ENCODE measurements around the gene MPHOSPH8.
"Not testable (repeated sequence)": the region's sequence is repeated elsewhere in the genome, so short reads cannot be mapped to it uniquely, and the experiment has no call there.

GRCh38 chr13:19709039-19709438, 75.6 kb downstream of the MPHOSPH8 start:
- TF ChIP-seq TARDBP (IDR thresholded peaks at IDR 0.05); BHLHE40 (IDR thresholded peaks at IDR 0.05; ENCODE audit: borderline replicate concordance); HDGF (IDR thresholded peaks at IDR 0.05; ENCODE audit: borderline replicate concordance); ARNT (IDR thresholded peaks at IDR 0.05); SUZ12 (IDR thresholded peaks at IDR 0.05); FOXK2 (IDR thresholded peaks at IDR 0.05); L3MBTL2 (conservative IDR thresholded peaks at IDR 0.05); SP1 (IDR thresholded peaks at IDR 0.05); FOXM1 (IDR thresholded peaks at IDR 0.05; ENCODE audit: borderline replicate concordance): not testable (repeated sequence)

Measured in HEK293T (cell line).